H1 (cell line): ENCODE data around the gene RBM4. TPM values are rescaled to one million over a fixed set of nuclear protein-coding genes. Genes with fewer than 3 reads are reported as not detected.

ENCODE experiments used
- CHD1 ChIP-seq: IDR thresholded peaks from 2 replicates; pipeline ENCODE4 v1.6.1; 2012; ENCODE audit warnings: low read depth, low read length, improper control_type of control experiment
- CHD7 ChIP-seq: fragments of 300-600 bp; sonication (generic); IDR thresholded peaks from 2 replicates; pipeline ENCODE4 v1.7.1; 2012; ENCODE audit warnings: low read length, moderate library complexity, mild to moderate bottlenecking, inconsistent platforms; ENCODE audit not compliant: insufficient replicate concordance
- E2F6 ChIP-seq: IDR thresholded peaks from 2 replicates; pipeline ENCODE4 v1.6.1; 2012; ENCODE audit warnings: inconsistent platforms
- NANOG ChIP-seq: IDR thresholded peaks from 2 replicates; pipeline ENCODE4 v1.6.1; 2011; ENCODE audit warnings: low read length, low read depth, mild to moderate bottlenecking, inconsistent platforms; ENCODE audit not compliant: insufficient read depth, poor library complexity, severe bottlenecking
- PHF8 ChIP-seq: fragments of 200-600 bp; sonication (generic); conservative IDR thresholded peaks from 2 replicates; pipeline ENCODE4 v1.7.1; 2012; ENCODE audit warnings: low read depth, mild to moderate bottlenecking, inconsistent platforms, low read length, moderate library complexity
- SAP30 ChIP-seq: fragments of 300-600 bp; sonication (generic); IDR thresholded peaks from 2 replicates; pipeline ENCODE4 v1.7.1; 2012; ENCODE audit warnings: low read length, moderate library complexity, mild to moderate bottlenecking, inconsistent platforms; ENCODE audit not compliant: insufficient read depth, insufficient replicate concordance
- SP2 ChIP-seq: IDR thresholded peaks from 2 replicates; pipeline ENCODE4 v1.6.1; 2012; ENCODE audit warnings: mild to moderate bottlenecking, low read length, inconsistent platforms
- TAF7 ChIP-seq: optimal IDR thresholded peaks from 2 replicates; pipeline ENCODE3; 2011; ENCODE audit warnings: low read depth, mild to moderate bottlenecking, inconsistent platforms, low read length, moderate library complexity, borderline replicate concordance
- polyA plus RNA-seq, 7 experiments: library from polyadenylated mRNA; depleted of rRNA in 3 of 7; stranded (reverse) in 5 of 7; unstranded in 2 of 7; fragments of >200 nt in 5 of 7; fragments of 200-250 nt in 2 of 7; gene quantifications; 1 replicate in 5 of 7; 2 replicates in 1 of 7; 4 replicates in 1 of 7; pipeline versions ENCODE4 v1.2.1 to v1.2.3, GENCODE V29; 2011 to 2013; ENCODE audit warnings: missing spikeins in 2 of 7, mixed read lengths in 2 of 7
- total RNA-seq: library from RNA; stranded (reverse); fragmentation: NEBNext Ultra II Directional; extraction: Animal tissue kit (Norgen Biotek cat#: 25700); gene quantifications from 2 replicates; pipeline ENCODE4 v1.2.1, GENCODE V29; 2021

Gene RBM4
- total and polyA plus RNA-seq, 2 of the 8 experiments (the other 6 are each of a cell fraction or from before 2014, with no cell fraction given) = 192 to 330 TPM

GRCh38 chr11:66638177-66639065, at the start of gene RBM4 (continued):
- TF ChIP-seq CHD7 (peak; percentile 17), PHF8 (peak; percentile 92), NANOG (no peak), E2F6 (peak; percentile 82; the same call in 1 of the 2 replicates), TAF7 (peak; percentile 39), CHD1 (0 out of 2 replicates have a peak, but pooled peaks have one; percentile 38), SAP30 (peak; percentile 63), SP2 (peak; percentile 87)
